HepG2 (cell line): ENCODE data around the gene RSRC2. TPM values are rescaled to one million over a fixed set of nuclear protein-coding genes. Genes with fewer than 3 reads are reported as not detected.

Source experiments
- ATAC-seq: fragments of 200-7000 bp; cut with Tn5 transposase; 3 replicates; pipeline ENCODE4 v1.9.1; 2020; ENCODE audit warnings: mild to moderate bottlenecking, moderate library complexity
- BruUV-seq: library from RNA; stranded (reverse); fragments of 400-500 nt; replicated peaks from 2 replicates; lab custom pipeline; 2021; lab: Mats Ljungman, UMichigan
- CTCF ChIA-PET: fragments of 300-600 bp; formaldehyde crosslinking; extraction: SDS; loops from one replicate; lab custom pipeline; 2021; ENCODE audit warnings: low total read pairs, inconsistent platforms, low intra/inter-chr PET ratio; lab: Yijun Ruan, JAX
- POLR2A ChIA-PET: fragments of 350-600 bp; sonication (Branson Sonifier 250); formaldehyde crosslinking; loops from one replicate; lab custom pipeline; 2020; ENCODE audit warnings: antibody characterized with exemption, inconsistent platforms; lab: Yijun Ruan, JAX
- DNase-seq: peaks from one replicate; pipeline ENCODE4 v3.0.0-alpha.2; 2015; ENCODE audit warnings: low spot score
- FAIRE-seq: peaks from 3 replicates; lab custom pipeline; 2011; peaks lifted over from hg19 to GRCh38; lab: Jason Lieb, UNC
- H2AFZ ChIP-seq: one replicate; pipeline ENCODE4 v1.6.1; 2011; ENCODE audit warnings: low read length, inconsistent platforms
- H3K27ac ChIP-seq: fragments of 300-600 bp; 3 replicates; pipeline ENCODE4 v1.8.0; 2011; ENCODE audit warnings: mixed run types, mild to moderate bottlenecking, mixed read lengths, low read length, inconsistent platforms; ENCODE audit not compliant: insufficient read depth; ENCODE audit errors: extremely low read length
- H3K27me3 ChIP-seq, 2 experiments: fragments of 200-600 bp in 1 of 2; 2 replicates in 1 of 2; 3 replicates in 1 of 2; pipeline versions ENCODE4 v1.6.0 to v1.8.0; 2011; ENCODE audit warnings: low read length in 2 of 2, mild to moderate bottlenecking in 2 of 2, moderate library complexity in 2 of 2, inconsistent platforms in 1 of 2; ENCODE audit not compliant: insufficient read depth in 2 of 2, control insufficient read depth in 1 of 2
- H3K36me3 ChIP-seq, 2 experiments: fragments of 200-600 bp in 1 of 2; replicated peaks in 1 of 2; 2 replicates in 1 of 2; 3 replicates in 1 of 2; pipeline versions ENCODE4 v1.5.1 to v1.8.0; 2011; ENCODE audit warnings: low read length in 2 of 2, inconsistent platforms in 1 of 2; ENCODE audit not compliant: insufficient read depth in 2 of 2, control insufficient read depth in 1 of 2
- H3K4me1 ChIP-seq: 2 replicates; pipeline ENCODE4 v1.5.1; 2012; ENCODE audit warnings: low read length, inconsistent platforms; ENCODE audit not compliant: insufficient read depth
- H3K4me2 ChIP-seq: 2 replicates; pipeline ENCODE4 v1.6.0; 2011; ENCODE audit warnings: low read depth, low read length, inconsistent platforms
- H3K4me3 ChIP-seq, 3 experiments: fragments of 200-600 bp in 1 of 3; sonication (generic), shearing (Covaris generic) in 1 of 3; replicated peaks in 1 of 3; 2 replicates each; pipeline ENCODE4 v1.5.1; 2011 to 2016; ENCODE audit warnings: low read length in 3 of 3, inconsistent platforms in 2 of 3, low read depth in 2 of 3, mild to moderate bottlenecking in 2 of 3, control low read depth in 1 of 3, mixed read lengths in 1 of 3; ENCODE audit not compliant: insufficient read depth in 1 of 3
- H3K79me2 ChIP-seq: one replicate; pipeline ENCODE4 v1.6.1; 2011; ENCODE audit warnings: low read length, inconsistent platforms; ENCODE audit not compliant: insufficient read depth
- H3K9ac ChIP-seq: 2 replicates; pipeline ENCODE4 v1.6.0; 2011; ENCODE audit warnings: mild to moderate bottlenecking, low read depth, low read length, inconsistent platforms; ENCODE audit not compliant: insufficient read depth
- H3K9me3 ChIP-seq: 2 replicates; pipeline ENCODE4 v1.5.1; 2012; ENCODE audit warnings: mild to moderate bottlenecking, low read length
- H4K20me1 ChIP-seq: 2 replicates; pipeline ENCODE4 v1.6.0; 2011; ENCODE audit warnings: inconsistent platforms, mild to moderate bottlenecking, low read length, moderate library complexity; ENCODE audit not compliant: insufficient read depth
- AGO2 ChIP-seq: fragments of 200-400 bp; formaldehyde crosslinking; optimal IDR thresholded peaks from 2 replicates; pipeline ENCODE3; 2017; ENCODE audit warnings: mild to moderate bottlenecking, low read depth, low read length, moderate library complexity
- IRF2 ChIP-seq: IDR thresholded peaks from 2 replicates; pipeline ENCODE4 v1.6.1; 2018; ENCODE audit warnings: missing genetic modification reagents, missing compliant biosample characterization
- NFATC3 ChIP-seq: sonication (generic); formaldehyde crosslinking; IDR thresholded peaks from 2 replicates; pipeline ENCODE4 v1.5.1; 2020; ENCODE audit warnings: mild to moderate bottlenecking, missing genetic modification reagents
- PAF1 ChIP-seq: IDR thresholded peaks from 2 replicates; pipeline ENCODE4 v1.6.1; 2016; ENCODE audit warnings: missing genetic modification reagents, missing compliant biosample characterization
- POLR2A ChIP-seq, 2 experiments: IDR thresholded peaks; 2 replicates each; pipeline ENCODE4 v1.6.1; 2011; ENCODE audit warnings: low read depth in 2 of 2, low read length in 2 of 2, mild to moderate bottlenecking in 1 of 2, moderate library complexity in 1 of 2; ENCODE audit not compliant: insufficient read depth in 1 of 2
- POLR2AphosphoS2 ChIP-seq: IDR thresholded peaks from 2 replicates; pipeline ENCODE4 v1.6.1; 2011; ENCODE audit warnings: low read depth, low read length, improper control_type of control experiment
- POLR2AphosphoS5 ChIP-seq: IDR thresholded peaks from 2 replicates; pipeline ENCODE4 v1.6.1; 2012; ENCODE audit warnings: low read depth, low read length
- POLR2G ChIP-seq: fragments of 200-400 bp; formaldehyde crosslinking; IDR thresholded peaks from 2 replicates; pipeline ENCODE4 v1.6.1; 2018; ENCODE audit warnings: mild to moderate bottlenecking, low read depth, low read length, moderate library complexity
- PTBP1 ChIP-seq: fragments of 200-400 bp; formaldehyde crosslinking; IDR thresholded peaks from 2 replicates; pipeline ENCODE4 v1.6.1; 2018; ENCODE audit warnings: low read length, low read depth; ENCODE audit not compliant: poor library complexity, severe bottlenecking
- RBM22 ChIP-seq: fragments of 200-400 bp; formaldehyde crosslinking; optimal IDR thresholded peaks from 2 replicates; pipeline ENCODE3; 2017; ENCODE audit warnings: mild to moderate bottlenecking, low read length, moderate library complexity
- SKI ChIP-seq: fragments of 450-650 bp; IDR thresholded peaks from one replicate; pipeline ENCODE4 v1.6.1; 2018; ENCODE audit warnings: mild to moderate bottlenecking; ENCODE audit not compliant: partially characterized antibody
- SNAPC4 ChIP-seq: sonication (generic); formaldehyde crosslinking; IDR thresholded peaks from 2 replicates; pipeline ENCODE4 v1.4.0; 2020; ENCODE audit warnings: mild to moderate bottlenecking, missing genetic modification reagents
- SP5 ChIP-seq: IDR thresholded peaks from 2 replicates; pipeline ENCODE4 v1.6.1; 2016; ENCODE audit warnings: low read depth, borderline replicate concordance
- YEATS2 ChIP-seq: sonication (generic); formaldehyde crosslinking; IDR thresholded peaks from 2 replicates; pipeline ENCODE4 v1.4.0; 2020; ENCODE audit warnings: missing genetic modification reagents, borderline replicate concordance
- YEATS4 ChIP-seq: sonication (generic); formaldehyde crosslinking; IDR thresholded peaks from 2 replicates; pipeline ENCODE4 v1.4.0; 2020; ENCODE audit warnings: missing genetic modification reagents, borderline replicate concordance
- ZGPAT ChIP-seq: IDR thresholded peaks from 2 replicates; pipeline ENCODE4 v1.6.1; 2016; ENCODE audit warnings: mild to moderate bottlenecking
- ZNF235 ChIP-seq: sonication (generic); formaldehyde crosslinking; IDR thresholded peaks from 2 replicates; pipeline ENCODE4 v1.8.1; 2023; ENCODE audit warnings: mild to moderate bottlenecking, missing genetic modification reagents, borderline replicate concordance
- ZNF605 ChIP-seq: sonication (generic); formaldehyde crosslinking; IDR thresholded peaks from 2 replicates; pipeline ENCODE4 v1.8.0; 2022; ENCODE audit warnings: mild to moderate bottlenecking, missing genetic modification reagents
- WGBS: methylation state at CpG from one replicate; pipeline ENCODE4 v1.1.6; 2017; ENCODE audit warnings: low lambda C conversion rate; 5-methylcytosine and 5-hydroxymethylcytosine counted together
- in situ Hi-C: cut with HindIII; loops from 2 replicates; pipeline ENCODE4 v1.10.0; 2017; ENCODE audit warnings: low pct_unique_long_range_greater_than_20kb; ENCODE audit not compliant: extremely low pct_ligation_motif_present
- intact Hi-C: fragments of 100-400 bp; cut with micrococcal nuclease; formaldehyde crosslinking; loops from one replicate; pipeline ENCODE4 v1.10.0; 2022; ENCODE audit not compliant: unreplicated experiment
- polyA plus RNA-seq, 8 experiments: library from polyadenylated mRNA; depleted of rRNA in 3 of 8; stranded (reverse) in 7 of 8; unstranded in 1 of 8; fragments of >200 nt; fragmentation: Illumina TruSeq in 4 of 8; extraction: Trizol in 4 of 8; gene quantifications; 2 replicates each; pipeline versions ENCODE4 v1.2.1 to v1.2.3, GENCODE V29; 2011 to 2016; ENCODE audit warnings: low read depth in 4 of 8, missing spikeins in 1 of 8, mixed read lengths in 1 of 8; ENCODE audit not compliant: insufficient read depth in 1 of 8
- total RNA-seq, 5 experiments: library from RNA; depleted of rRNA; stranded (reverse); fragments of >200 nt; fragmentation: Illumina TruSeq; extraction: Trizol; gene quantifications; 2 replicates each; pipeline ENCODE4 v1.2.3, GENCODE V29; 2016; ENCODE audit warnings: low read depth in 1 of 5

RSRC2 gene
- total and polyA plus RNA-seq, 2 of the 13 experiments (the other 11 are each of a cell fraction or from before 2014, with no cell fraction given) = 31.4 to 77.8 TPM

- in situ Hi-C loops = no loop called here
- Histone ChIP-seq H3K4me3 (no peak overlapping the region), H3K79me2 (peaks cover 13% of the 10 kb centered on the region), H3K9me3 (no peaks in the 10 kb centered on the region), H2AFZ (no peak overlapping the region), H3K9ac (no peak overlapping the region), H3K4me1 (peaks cover 10% of the 10 kb centered on the region), H4K20me1 (peaks cover 9% of the 10 kb centered on the region; the same call in 1 of the 2 replicates), H3K27ac (no peak overlapping the region), H3K27me3 (no peaks in the 10 kb centered on the region; a peak in 1 of 5 replicates), H3K36me3 (peaks cover 17 to 44% of the 10 kb centered on the region in 2 experiments), H3K4me2 (no peak overlapping the region)
- intact Hi-C loops = no loop called here
- TF ChIP-seq POLR2A (IDR thresholded peaks at IDR 0.05; ENCODE audit: insufficient read depth in 1 of 2, low read depth in 2 of 2, low read length in 2 of 2) (no peak), AGO2 (peak; percentile 34), YEATS2 (CRISPR knock-in tag) (no peak), POLR2AphosphoS2 (peak; percentile 72; the same call in 1 of the 2 replicates), PTBP1 (no peak), YEATS4 (no peak), SP5 (no peak), SKI (no peak), SNAPC4 (CRISPR knock-in tag) (no peak), PAF1 (CRISPR knock-in tag) (0 out of 2 replicates have a peak, but pooled peaks have one; percentile 32), ZNF605 (no peak), RBM22 (peak; percentile 84), ZGPAT (no peak), POLR2G (peak; percentile 47), IRF2 (CRISPR knock-in tag) (no peak), NFATC3 (CRISPR knock-in tag) (no peak), ZNF235 (CRISPR knock-in tag) (no peak), POLR2AphosphoS5 (peak; percentile 36; the same call in 1 of the 2 replicates)
- DNase-seq = no peak
- BruUV-seq = no TSS peak
- ChIA-PET CTCF (no interaction called here), POLR2A (interaction anchor here (1.0 to 2.0 kb wide), 5 partner anchors 9 to 104 kb away, joined by 3 to 9 read pairs (median 5); partner anchors contain the start of genes KNTC1 and RSRC2)
- ATAC-seq = no peak
- no peak for FAIRE-seq
- 96% methylated on average over 6 of the region's 6 CpGs for WGBS
Measured at GRCh38 chr12:122503783-122504590, 22.7 kb downstream of the RSRC2 start.
